GM19438 (cell line): Measurements from ENCODE around the gene EEF2K.

ENCODE experiments used
- ATAC-seq: cut with Tn5 transposase; IDR thresholded peaks from one replicate; pipeline ENCODE4 v1.9.1; 2021; ENCODE audit warnings: low read depth; ENCODE audit not compliant: unreplicated experiment

The EEF2K gene

GRCh38 chr16:22326369-22326652 is 120.2 kb downstream of the EEF2K start:
- no peak for ATAC-seq

GRCh38 chr16:22326771-22327445 is 120.8 kb downstream of the EEF2K start:
- no peak for ATAC-seq

- ATAC-seq = no peak
These were observed 121.3 kb downstream of the EEF2K start for GRCh38 chr16:22327446-22327775.

- no peak for ATAC-seq
These were observed 122.1 kb downstream of the EEF2K start for GRCh38 chr16:22328081-22328725.

GRCh38 chr16:22329199-22329695 is 123.2 kb downstream of the EEF2K start:
- ATAC-seq = no peak

GRCh38 chr16:22330326-22330725 is 124.2 kb downstream of the EEF2K start:
- ATAC-seq = no peak

- no peak for ATAC-seq
These were observed 127.4 kb downstream of the EEF2K start for GRCh38 chr16:22333457-22333994.

- no peak for ATAC-seq
These were observed 129.7 kb downstream of the EEF2K start for GRCh38 chr16:22335668-22336246.

- no peak for ATAC-seq
These were observed 130.5 kb downstream of the EEF2K start for GRCh38 chr16:22336581-22336980.

GRCh38 chr16:22337045-22337444 is 131.0 kb downstream of the EEF2K start:
- no peak for ATAC-seq

GRCh38 chr16:22337849-22338635 is 132.0 kb downstream of the EEF2K start:
- ATAC-seq = no peak
